GDM1 (cell line): ENCODE measurements around the gene RBCK1.

ENCODE experiments used
- DNase-seq: peaks from one replicate; lab custom pipeline; 2025; lab: John Stamatoyannopoulos, UW

Gene RBCK1

DNA sequence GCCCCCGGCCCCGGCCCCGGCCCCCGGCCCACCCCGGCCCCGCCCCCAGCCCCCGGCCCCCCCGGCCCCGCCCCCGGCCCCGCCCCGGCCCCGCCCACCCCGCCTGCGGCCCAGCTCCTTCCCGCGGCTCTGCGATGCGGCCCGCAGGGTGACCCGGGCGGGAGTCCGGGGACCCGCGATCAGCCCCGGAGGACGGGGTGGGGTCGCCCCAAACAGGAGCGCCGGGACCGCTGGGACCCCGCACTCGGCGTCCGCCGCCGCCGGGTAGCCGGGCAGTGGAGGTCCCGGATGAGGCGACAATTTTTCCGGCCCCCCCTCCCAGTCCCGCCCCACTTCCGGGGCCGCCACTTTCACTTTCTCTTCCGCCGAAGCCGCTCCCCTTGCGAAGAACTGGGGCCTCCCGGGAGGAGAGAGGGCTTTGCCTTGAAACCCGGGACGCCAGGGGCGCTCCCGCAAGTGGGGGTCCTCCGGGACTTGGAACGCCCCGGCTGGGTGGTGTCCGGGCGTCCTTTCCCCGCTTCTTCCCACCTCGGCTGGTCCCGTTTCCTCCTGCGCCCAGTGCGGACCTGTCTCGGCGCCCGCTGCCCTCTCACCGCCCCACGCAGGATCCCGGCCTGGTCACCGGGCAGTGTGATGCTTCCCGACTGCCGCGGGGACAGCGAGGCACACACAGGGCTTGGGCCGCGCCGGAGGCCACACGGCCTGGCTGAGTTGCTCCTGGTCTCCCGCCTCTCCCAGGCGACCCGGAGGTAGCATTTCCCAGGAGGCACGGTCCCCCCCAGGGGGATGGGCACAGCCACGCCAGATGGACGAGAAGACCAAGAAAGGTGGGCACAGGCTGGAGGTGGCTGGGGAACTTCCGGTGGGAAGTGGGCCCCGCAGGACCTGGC is at the start of gene RBCK1:
TSS of gene RBCK1 (plus strand) at position 347 of the 890 bp plus-strand sequence. CDS start at position 806, 459 bp downstream.
- DNase-seq, result peak; percentile 60

DNA sequence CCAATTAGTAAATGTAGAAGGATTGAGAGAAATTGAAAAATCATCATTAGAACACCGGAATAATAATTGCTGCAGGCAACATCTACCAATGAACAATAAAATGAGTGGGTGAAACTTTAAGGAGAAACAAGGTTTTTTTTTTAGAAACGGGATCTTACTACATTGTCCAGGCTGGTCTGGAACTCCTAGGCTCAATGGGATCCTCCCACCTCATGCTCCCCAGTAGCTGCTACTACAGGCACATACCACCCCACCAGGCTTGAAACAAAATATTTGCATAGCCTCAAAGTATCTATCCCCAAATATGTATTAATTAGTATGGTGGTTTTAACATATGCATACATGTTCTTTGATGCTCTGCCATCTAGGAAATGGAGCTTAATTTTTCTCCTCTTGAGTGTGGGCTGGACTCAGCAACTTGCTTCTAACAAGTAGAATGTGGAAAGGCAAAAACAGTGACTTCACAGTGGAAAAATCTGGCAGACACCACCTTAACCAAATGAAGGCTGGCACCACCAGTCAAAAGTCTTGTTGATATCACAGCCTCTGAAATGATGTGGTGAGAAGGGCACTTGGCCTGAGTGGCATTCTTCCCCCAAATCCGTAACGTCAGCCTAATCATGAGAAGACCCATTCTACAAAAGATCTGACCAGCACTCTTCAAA is 49.1 kb upstream of the RBCK1 start:
- no peak for DNase-seq

DNA sequence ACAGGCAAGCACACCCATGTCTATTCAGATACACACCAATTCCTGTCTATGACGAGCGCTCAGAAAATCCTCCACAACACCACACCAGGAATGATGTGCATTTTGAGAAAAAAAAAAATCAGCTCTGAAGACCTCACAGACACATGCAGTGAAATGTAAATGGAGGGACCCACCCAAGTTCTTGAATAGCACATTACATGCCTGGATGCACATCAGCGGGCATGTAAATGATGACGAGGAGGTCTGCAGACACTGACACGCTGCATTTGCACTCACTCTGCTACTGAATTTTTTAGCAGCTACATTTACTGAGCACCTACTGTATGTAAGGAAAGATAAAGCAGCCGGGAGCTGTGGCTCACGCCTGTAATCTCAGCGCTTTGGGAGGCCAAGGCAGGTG is 46.5 kb upstream of the RBCK1 start:
- DNase-seq, result no peak

DNA sequence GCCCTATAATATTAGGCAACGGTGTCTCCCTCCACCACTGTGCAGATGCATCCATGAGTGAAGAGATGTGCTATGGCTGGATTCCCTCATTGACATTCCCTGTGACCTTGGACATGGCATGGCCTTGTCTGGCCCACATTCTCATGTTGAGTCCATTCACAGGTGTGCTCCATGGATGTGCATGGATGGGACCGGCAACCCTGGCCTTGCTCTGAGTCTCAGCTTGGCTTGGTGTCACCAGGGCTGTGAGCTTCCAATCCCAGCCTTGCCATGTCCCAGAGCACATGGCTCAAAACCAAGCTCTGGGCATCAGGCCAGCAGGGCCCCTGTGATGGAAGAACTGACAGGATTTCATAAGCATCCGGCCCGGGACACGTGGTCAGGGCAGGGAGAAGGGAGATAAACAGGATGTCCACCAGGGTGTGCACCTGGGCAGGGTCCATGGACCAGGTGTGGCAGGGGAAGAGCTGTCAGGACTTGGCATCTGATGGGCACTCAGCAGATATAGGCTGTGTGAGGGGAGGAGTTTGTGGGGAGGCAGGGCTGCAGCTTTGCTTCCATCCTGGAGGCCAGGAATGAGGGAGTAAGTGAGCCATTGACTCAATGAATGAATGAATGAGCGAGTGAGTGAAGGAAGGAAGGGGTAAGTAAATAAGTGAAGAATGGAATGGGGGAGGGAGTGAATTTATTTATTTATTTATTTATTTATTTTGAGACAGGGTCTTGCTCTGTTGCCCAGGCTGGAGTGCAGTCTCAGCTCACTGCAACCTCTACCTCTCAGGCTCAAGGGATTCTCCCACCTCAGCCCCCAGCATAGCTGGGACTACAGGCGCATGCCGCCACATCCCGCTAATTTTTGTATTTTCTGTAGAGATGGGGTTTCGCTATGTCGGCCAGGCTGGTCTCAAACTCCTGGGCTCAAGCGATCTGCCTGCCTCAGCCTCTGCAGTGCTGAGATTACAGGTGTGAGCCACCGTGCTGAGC is 45.5 kb upstream of the RBCK1 start:
- DNase-seq, result no peak

DNA sequence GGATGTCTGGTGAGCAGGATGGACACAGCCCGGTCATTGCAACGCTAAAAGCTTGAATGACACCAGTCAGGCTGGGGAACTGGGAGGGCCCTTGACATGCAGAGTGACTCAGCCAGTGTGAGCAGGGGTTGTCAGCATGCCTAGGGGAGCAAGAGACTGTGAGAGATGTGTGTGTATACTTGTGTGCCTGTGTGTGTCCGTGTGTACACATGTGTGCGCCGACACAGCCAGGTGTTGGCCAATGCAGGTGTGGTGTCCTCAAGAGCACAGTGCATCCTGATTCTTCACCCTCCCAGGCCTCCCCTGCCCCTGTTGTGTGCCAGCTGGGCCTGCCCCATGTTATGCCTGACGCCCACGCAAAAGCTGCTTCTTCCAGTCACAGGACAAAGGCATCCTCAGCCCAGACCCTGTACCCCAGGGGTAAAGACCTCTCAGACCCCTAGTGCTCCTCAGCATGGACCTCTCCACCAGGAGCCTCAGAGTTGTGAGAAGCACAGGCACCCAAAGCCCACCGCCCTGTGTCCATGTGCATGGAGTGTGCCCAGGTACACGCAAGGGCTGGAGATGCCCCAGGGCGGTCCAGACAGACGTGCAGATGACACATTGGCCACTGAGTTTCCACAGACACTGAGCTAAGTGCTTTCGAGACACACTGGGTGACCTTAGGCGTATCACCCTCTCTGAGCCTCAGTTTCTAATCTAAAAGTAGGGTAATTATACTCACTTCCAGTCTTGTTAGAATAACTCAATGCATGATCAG is 44.6 kb upstream of the RBCK1 start:
- DNase-seq, result no peak

DNA sequence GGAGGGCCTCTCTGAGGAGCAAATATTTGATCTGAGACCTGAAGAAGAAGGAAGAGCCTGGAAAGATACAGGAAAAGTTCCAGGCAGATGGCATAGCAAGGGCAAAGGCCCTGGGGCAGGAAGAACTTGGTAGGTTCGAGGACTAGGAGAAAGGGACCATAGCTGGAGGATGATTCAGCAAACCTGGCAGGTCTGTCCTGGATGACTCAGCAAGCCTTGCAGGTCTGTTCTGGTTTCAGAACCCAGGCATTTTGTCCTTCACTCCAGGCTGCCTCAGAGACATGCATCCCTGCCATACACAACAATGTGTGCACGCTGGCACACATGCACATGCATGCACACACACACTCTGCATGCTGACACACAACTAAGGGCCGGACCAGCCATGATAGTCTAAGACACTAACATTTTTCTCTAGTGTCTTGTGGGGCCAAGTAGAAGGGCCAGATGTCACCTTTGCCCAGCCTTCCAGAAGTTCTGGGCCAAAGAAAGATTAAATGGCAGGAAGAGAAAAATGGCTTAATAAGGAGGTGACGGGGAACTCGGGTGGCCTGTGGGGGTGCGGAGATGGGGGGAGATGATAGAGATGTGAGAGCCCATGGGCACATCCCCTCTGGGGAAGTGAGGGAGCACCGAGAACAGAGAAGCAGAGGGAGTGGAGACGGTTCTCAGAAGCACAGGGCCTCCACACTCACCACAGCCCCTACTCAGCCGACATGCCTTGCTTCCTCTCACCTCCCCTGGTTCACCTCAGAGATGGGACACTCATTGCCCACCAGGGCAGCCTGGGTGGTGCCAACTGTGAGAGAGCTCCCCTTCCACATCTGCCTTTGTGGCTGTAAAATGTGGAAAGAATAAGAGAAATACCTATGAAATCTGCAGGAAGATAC is 42.9 kb upstream of the RBCK1 start:
- DNase-seq, result no peak

DNA sequence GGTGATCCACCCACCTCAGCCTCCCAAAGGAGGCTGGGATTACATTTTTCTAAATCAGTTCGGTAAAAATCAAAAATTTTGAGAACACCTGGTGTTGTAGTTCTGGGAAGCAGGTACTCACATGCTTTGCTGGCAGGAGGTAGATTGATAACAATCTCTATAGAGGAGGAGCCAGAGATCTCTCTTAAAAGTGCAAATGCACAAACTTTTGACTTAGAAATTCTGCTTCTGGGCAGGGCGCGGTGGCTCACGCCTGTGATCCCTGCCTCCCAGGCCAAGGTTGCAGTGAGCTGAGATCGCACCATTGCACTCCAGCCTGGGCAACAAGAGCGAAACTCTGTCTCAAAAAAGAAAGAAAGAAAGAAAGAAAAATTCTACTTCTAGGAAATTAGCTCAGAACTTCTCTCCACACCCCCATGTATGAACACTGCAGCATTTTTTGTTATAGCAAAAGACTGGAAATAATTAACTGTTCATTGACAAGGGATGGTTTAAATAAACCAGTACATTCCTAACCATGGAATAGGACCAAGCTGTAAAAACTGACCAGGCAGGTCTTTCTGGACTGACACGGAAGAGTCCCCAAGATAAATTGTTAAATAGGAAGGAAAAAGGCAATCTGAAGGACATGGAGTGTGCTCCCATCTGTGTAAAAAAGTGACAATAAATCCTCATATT is 41.9 kb upstream of the RBCK1 start:
- DNase-seq, result no peak

DNA sequence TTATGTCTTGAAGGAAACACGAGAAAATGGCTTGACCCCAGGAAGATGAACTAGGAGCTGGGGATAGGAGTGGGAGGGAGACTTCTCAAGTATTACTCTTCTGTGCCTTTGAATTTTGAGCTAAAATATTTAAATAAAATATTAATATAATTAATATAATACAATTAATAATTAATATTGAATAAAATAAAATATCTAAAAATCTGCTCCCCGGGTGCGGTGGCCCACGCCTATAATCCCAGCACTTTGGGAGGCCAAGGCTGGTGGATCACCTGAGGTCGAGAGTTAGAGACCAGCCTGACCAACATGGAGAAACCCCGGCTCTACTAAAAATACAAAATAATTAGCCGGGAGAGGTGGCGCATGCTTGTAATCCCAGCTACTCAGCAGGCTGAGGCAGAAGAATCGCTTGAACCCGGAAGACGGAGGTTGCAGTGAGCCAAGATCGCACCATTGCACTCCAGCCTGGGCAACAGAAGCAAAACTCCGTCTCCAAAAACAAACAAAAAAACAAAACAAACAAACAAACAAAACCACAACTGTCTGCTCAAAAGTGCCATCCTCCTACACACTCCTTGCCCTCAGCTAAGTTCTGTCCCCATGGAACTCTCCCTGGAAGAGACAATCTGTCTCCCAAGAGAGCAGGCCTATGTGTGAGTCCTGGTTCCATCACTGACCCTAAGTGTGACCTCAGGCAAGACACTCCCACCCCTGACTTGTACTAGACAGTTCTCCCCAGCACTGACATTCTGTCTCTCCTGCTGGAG is 41.2 kb upstream of the RBCK1 start:
- DNase-seq, result no peak

DNA sequence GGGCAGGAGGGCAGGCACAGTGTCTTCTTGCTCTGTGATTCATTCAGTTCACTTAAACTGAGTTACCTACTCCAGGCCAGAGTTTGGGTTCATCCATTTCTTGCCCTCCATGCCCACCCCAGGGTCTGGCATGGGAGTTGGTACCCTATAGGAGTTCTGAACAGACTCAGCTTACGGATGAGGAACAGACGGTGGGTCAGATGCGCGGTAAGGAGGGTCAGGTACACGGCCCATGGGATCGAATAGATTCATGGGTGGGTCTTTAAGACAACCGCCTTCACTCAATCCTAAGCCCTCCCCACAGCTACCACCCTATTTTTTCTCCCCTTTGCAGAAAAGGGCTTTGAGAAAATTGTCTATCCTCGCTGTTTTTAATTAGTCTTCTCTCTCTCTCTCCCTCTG is 40.6 kb upstream of the RBCK1 start:
- DNase-seq, result no peak

DNA sequence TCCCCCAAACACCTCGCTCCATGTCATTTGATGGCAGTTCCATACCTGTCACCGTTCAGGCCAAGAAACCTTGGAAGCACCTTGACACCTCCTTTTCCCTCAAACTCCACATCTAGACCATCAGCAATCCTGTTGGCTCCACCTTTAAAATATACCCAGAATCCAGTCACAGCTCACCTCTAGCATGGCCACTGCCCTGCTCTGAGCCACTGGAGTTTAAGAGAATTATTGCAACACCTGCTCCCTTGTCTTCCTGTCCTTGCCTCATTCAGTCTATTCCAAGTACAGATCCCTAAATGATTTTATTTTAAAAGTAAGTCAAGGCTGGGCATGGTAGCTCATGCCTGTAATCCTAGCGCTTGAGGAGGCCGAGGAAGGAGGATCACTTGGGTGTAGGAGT is 39.2 kb upstream of the RBCK1 start:
- DNase-seq, result no peak

DNA sequence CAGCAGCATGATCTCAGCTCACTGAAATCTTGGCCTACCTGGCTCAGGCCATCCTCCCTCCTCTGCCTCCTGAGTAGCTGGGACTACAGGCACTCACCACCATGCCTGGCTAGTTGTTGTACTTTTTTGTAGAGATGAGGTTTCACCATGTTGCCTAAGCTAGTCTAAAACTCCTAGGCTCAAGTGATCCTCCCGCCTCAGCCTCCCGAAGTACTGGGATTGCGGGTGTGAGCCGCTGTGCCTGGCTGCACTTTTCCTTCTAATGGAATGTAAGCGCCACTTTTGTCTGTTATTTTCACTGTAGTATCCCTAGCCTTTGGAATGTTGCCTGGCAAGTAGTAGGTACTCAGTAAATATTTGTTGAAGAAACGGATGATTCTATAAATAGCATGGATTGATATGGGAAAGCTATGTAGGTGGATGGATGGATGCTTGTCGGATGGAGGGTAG is 37.9 kb upstream of the RBCK1 start:
- no peak for DNase-seq

DNA sequence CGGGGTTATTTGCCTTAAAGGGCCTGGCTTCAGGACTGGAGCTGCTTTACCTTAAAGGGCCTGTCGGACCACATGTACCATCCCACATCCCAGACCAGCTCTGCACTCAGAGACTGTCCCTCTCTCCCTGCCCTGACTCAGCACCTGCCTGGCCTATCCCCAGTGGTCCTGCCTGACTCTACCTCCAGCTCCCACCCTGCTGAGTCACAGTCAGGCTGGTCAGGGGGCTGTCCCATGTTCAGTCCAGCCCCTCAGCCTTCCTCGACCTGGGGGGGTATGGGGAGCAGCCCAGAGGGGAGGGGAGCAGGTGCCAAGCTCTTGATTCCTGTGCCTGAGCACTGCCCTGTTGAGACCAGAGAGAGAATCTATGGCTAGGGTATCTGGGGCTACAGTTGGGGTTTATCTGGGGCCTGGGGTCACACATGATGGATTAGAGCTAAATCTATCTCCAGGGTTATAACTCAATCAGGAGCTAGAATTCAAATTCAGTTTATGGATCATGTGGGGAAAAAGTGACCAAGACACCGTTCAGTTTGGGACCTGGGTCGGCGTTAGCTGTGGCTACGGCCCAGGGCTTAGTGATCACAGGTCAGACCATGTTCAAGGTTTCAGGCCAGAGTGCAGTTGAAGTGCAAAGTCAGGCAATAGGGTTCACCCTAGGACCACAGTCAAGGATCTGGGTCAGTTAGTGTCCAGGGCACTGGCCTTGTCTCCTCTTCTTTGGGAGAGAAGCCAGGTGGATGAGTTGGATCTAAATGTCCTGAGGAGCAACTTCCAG is 36.9 kb upstream of the RBCK1 start:
- DNase-seq, result no peak

DNA sequence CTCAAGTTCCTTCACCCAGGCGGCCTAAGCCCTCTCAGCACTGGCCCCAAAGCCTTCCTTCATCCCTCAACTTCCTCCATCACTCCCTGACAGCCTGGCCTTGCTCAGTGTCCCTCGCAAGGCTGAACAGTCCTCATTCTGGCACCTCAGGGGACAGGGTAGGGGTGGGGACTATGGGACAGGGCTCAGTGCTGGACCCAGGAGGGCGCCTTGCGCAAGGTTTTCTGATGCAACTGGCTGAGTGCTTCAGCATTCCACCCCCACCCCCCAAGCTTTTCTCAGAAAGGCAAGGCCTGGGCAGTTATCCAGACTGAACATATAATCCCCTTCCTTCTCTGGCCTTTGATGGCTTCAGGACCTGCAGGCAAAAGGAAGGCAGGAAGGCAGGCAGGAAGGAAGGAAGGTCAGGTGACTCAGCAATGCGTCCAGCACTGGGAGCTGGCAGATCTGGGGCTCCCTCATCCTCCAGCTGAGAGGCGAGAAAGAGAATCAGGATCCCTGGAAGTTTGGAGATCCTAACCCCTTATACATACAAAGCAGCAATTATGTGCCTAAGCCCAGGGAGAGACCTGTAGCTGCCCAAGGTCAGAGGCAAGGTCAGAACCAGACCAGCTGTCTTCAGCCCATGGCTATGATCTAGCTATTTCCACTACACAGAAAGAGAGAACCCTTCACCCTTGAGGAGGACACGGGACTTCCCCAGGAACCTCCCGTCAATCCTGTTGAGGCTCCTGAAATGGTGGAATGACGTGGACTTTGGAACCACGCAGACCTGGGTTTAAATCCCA is 36.1 kb upstream of the RBCK1 start:
- DNase-seq, result no peak

DNA sequence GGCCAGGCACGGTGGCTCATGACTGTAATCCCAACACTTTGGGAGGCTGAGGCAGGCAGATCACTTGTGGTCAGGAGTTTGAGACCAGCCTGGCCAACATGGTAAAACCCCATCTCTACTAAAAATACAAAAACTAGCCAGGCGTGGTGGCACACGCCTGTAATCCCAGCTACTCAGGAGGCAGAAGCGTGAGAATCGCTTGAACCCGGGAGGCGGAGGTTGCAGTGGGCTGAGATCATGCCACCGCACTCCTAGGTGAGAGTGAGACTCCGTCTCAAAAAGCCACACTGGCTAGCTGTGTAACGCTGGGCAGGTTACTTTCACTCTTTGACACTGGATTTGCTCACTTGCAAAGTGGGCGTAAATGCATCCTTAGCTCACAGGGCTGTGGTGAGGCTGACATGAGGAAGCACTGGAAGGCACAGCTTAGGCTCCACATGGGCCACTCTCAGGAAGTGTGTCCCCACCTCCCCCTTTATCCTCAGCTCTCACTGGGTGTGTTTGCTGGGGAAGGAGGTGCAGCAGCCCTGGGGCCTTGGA is 35.5 kb upstream of the RBCK1 start:
- DNase-seq, result peak; percentile 46

DNA sequence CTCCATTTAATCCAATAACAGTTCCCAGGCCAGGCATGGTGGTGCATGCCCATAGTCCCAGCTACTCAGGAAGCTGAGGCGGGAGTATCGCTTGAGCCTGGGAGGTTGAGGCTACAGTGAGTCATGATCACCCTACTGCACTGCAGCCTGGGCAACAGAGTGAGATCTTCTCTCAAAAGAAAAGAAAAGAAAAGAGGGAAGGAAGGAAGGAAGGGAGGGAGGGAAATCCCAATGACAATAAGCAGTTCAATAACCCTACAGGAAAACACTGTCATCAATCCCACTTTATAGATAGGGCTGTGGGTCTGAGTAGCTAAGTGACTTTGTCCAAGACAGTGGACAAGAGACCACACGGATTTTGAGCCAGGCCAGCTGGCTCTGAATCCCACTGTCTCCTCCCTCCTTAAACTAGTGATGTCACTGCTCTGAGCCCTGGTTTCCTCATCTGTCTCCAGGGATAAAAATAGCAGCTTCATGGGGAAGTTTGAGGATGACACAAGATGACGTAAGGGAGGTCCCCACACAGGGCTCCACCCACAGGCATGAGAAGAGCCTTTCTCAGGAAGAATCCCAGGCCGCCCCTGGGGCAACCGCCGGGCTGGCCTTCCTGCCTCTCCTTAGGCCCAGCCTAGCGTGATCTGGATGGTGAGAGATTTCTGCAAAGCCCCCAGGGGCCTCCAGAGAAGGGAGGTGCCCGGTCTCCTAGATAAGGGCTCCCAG is 34.8 kb upstream of the RBCK1 start:
- DNase-seq, result peak; percentile 28

DNA sequence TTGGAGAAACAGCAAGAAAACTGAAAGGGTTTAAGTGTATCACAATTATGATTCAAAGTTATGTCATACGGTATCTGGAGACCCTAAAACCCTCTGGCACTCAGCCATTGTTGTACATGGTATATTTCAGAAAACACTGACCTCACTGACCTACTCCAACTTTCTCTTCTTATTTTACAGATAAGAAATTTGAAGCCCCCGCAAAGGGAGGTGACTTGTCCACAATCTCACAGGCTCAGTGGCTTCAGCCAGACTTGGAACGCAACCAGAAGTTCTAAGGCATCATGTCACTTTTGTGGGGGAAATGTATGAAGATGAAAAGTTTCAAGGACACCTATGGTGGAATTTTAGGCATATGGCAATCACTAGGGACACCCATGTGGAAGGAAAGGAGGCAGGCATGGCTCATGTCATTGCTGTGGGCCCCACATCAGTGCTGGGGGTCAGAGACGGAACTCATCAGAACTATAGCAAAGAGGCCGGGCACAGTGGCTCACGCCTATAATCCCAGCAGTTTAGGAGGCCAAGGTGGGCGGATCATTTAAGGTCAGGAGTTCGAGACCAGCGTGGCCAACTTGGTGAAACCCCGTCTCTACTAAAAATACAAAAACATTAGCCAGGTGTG is 32.7 kb upstream of the RBCK1 start:
- no peak for DNase-seq
